GM19467 (cell line): ENCODE data around the gene ZNF165.
"Not testable (repeated sequence)": the region's sequence is repeated elsewhere in the genome, so short reads cannot be mapped to it uniquely, and the experiment has no call there.

Experiments used
- ATAC-seq: cut with Tn5 transposase; IDR thresholded peaks from one replicate; pipeline ENCODE4 v1.9.1; 2021; ENCODE audit warnings: mild to moderate bottlenecking, moderate library complexity; ENCODE audit not compliant: unreplicated experiment

Gene ZNF165

DNA sequence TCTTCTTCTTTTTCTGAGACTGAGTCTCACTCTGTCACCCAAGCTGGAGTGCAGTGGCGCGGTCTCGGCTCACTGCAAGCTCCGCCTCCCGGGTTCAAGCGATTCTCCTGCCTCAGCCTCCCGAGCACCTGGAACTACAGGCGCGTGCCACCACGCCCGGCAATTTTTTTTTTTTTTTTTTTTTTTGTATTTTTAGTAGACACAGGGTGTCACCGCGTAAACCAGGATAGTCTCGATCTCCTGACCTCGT lies at the start of gene ZNF165:
Gene ZNF165, plus strand, starts transcription at position 188 of the 250 bp plus-strand sequence. CDS start 4,913 bp downstream, outside the sequence.
- not testable (repeated sequence) for ATAC-seq

DNA sequence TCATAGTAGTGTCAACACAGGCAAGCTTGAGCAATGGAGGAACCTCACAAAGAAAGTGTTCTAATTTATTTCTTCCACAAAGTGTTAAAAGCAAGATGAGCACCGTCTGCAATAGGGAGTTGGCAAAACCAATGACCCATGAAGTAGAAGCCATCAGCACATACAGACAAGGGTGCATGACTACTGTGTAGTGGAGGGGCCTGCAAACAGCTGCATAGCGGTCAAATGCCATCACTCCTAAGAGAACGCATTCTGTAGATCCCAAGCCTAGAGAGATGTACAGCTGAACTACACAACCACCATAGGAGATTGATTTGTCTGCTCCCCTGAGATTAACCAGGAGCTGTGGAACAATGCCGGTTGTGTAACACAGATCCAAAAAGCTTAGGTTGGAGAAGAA lies 26.8 kb upstream of the ZNF165 start:
- ATAC-seq, result no peak

GRCh38 chr6:28060405-28060804 lies 20.0 kb upstream of the ZNF165 start:
- no peak for ATAC-seq

DNA sequence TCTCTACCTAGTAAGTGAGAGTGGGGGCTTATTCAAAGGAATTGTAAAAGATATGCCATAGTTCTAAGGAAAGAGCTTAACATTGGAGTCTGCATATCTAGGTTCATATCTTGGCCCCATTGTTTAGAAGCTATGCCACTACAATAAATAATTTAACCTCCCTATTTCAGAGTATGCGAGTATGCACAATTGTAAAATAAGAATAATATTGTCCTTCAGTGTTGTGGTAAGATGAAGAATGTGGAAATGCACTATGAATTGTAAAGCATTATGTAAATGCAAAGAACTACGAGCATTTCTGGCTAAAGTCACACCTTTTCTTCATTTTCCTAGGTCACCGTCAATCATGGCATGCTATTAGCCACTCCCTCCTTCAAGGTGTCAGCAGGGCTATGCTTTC lies 16.1 kb upstream of the ZNF165 start:
- ATAC-seq, result no peak

DNA sequence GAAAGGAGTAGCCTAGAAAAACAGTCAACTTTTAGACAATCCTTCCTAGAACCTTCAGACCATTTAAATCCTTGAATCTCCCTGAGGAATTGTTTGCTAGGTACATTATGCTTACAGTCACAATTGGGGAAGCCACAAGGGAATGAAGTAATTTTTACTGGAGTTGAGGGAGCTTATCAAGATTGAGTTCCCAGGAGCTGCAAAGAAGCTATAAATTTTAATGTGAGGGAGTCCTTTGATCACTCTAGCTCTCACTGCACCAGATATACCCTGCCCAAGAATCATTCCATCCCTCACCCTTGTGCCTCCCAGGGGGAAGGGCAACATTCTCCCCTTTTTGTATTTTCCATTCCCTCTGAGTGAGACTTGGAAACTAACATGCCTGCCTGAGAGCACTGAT lies 12.3 kb upstream of the ZNF165 start:
- no peak for ATAC-seq

GRCh38 chr6:28070968-28071367 lies 9.4 kb upstream of the ZNF165 start:
- ATAC-seq, result not testable (repeated sequence)

GRCh38 chr6:28078050-28078449 lies 2.3 kb upstream of the ZNF165 start:
- no peak for ATAC-seq

DNA sequence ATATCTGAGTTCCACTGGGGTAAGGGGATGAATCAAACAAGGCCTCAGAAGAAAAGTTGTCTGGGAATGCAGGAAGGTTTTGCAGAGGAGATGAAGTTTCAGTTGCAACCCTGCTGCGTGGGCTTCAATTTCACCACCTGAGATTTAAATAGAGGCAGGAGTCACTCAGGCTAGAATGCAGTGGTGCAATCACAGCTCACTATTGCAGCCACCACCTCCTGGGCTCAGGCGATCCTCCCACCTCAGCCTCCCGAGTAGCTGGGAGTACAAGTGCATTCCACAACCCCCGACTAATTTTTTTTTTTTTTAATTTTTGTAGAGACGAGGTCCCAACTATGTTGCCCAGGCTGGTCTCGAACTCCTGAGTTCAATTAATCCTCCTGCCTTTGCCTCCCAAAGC lies 1.5 kb upstream of the ZNF165 start:
- no peak for ATAC-seq

DNA sequence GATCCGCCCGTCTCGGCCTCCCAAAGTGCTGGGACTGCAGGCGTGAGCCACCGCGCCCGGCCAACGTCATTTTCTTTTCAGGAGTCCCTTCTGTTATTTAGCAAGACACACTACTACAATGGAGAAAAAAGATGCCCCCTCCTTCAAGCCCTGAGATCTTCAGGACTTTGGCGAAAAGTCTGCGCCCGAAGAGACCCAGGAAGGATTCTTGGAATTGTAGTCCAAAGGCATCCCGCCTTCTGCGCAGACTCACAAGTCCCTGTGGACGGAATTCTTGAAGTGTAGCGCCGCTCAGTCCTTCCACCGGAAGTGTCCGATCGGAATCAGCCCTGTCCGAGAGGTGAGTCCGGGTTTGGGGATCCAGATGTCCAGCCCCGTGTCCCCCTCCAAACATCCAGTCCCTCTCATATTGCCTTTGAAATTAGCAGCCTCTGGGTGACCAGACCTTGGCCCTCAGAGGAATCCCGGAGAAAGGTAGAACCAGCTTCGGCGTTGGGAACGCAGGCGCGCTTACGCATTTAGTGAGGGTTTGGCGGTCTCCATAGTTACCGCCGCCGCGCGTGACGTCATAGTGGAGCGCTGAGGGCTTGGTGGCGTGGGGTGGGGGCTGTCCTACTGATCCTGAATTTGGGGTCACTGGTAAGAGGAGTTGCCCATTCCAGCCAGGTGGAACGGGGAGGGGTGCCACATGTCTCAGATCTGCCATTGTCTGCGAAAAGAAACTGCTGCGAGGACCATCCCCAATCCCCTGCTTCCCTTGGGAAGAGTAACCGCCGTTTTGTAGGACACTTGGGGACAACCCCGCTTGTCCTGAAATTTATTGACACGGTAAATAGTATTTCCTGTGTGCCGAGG lies 490 bp downstream of the ZNF165 start:
- peak; percentile 62 for ATAC-seq

DNA sequence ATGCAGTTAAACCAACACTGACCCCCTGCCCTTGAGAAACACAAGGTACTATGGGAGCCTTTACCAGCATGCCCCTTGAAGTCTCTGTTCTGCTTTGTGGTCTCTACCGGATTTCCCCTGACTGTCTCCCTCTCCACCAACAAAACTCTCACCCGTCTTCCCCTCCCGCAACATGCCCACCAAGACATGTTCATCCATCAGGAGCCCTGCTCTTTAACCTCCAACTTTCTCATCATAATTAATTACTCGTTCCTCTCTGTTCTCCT lies 1.1 kb downstream of the ZNF165 start:
- ATAC-seq, result peak; percentile 43

- ATAC-seq, result no peak
Measured at GRCh38 chr6:28082939-28083338, 2.6 kb downstream of the ZNF165 start.

- ATAC-seq, result no peak
Measured at GRCh38 chr6:28089054-28089453, 8.7 kb downstream of the ZNF165 start.

GRCh38 chr6:28090917-28091586 lies 10.7 kb downstream of the ZNF165 start:
- ATAC-seq, result no peak

DNA sequence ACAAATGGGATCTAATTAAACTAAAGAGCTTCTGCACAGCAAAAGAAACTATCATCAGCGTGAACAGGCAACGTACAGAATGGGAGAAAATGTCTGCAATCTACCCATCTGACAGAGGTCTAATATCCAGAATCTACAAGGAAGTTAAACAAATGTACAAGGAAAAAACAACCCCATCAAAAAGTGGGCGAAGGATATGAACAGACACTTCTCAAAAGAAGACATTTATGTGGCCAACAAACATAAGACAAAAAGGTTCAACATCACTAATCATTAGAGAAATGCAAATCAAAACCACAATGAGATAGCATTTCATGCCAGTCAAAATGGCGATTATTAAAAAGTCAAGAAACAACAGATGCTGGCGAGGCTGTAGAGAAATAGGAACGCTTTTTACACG lies 21.9 kb downstream of the ZNF165 start:
- ATAC-seq, result not testable (repeated sequence)

DNA sequence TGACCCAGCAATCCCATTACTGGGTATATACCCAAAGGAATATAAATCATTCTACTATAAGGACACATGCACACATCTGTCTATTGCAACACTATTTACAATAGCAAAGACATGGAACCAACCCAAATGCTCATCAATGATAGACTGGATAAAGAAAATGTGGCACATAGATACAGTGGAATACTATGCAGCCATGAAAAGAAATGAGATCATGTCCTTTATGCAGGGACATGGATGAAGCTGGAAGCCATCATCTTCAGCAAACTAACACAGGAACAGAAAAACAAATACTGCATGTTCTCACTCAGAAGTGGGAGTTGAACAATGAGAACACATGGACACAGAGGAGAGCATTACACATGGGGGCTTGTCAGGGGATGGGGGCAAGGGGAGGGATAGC lies 22.3 kb downstream of the ZNF165 start:
- not testable (repeated sequence) for ATAC-seq

DNA sequence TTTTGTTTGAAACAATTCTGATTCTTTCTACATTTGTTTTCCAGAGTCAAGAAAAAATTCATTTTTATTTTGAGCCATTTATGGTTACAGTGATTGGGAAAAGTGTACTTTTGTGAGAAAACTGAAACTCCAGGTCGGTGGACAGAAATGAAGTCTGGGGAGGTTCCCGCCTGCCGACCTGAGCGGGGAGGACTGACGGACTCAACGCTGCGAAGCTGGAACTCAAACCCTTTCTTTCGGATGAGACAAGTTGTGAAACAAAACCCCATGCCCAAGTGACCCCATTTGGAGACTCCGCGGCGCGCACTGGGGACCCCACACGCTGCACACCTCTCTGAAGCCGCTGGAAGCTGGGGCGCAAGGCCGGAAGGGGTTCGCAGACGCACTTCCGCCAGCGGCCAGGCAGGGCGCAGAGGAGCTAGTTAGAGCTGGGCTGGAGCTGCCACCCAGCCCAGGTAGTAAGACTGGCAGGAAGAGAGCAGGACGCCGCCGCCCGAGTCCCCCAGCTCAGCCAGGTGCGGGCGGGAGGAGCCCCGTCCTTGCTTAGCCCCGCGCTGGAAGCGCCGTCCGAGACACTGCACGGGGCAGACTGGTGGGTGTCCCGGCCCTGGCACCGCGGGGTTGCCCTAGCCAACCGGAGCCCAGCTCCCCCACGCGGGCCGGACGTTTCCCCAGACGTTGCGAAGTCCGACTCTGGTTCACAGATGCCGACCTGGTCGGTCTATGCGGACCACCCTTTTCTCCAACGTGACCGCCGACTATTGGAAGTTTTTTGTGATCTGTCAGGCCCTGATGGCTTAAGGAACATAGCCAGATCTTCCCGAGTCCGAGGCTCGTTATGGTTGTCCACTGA lies 24.2 kb downstream of the ZNF165 start:
- peak; percentile 98 for ATAC-seq

DNA sequence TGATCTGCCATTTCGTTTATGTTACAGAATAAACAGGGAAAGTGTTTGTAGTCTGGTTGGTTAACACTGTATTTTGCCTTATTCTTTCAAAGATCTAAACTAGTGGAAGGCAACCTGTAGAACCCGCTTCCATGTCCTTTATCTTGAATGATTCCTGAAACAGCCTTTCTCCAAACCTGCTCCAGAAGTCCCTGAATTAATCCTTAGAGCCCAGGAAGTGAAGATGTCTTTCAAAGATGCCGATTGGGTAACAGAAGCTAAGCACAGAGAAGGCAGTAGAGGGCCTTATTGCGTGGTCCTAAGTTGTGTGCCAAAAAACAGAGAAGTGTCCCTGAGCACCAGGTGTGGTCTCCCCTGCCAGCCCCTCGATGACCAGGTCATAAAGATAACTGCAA lies 24.9 kb downstream of the ZNF165 start:
- ATAC-seq, result no peak

- ATAC-seq, result no peak
Measured at GRCh38 chr6:28107506-28107905, 27.1 kb downstream of the ZNF165 start.

- ATAC-seq, result no peak
Measured at GRCh38 chr6:28111964-28112363, 31.6 kb downstream of the ZNF165 start.

GRCh38 chr6:28115799-28116198 lies 35.4 kb downstream of the ZNF165 start:
- no peak for ATAC-seq

- no peak for ATAC-seq
Measured at GRCh38 chr6:28117386-28118050, 37.1 kb downstream of the ZNF165 start.
